ENCODE results near the gene OR2T10. TPM values are rescaled to one million over a fixed set of nuclear protein-coding genes. Genes with fewer than 3 reads are reported as not detected.
"Not testable (repeated sequence)": the region's sequence is repeated elsewhere in the genome, so short reads cannot be mapped to it uniquely, and the experiment has no call there.

OR2T10 gene, protein sequence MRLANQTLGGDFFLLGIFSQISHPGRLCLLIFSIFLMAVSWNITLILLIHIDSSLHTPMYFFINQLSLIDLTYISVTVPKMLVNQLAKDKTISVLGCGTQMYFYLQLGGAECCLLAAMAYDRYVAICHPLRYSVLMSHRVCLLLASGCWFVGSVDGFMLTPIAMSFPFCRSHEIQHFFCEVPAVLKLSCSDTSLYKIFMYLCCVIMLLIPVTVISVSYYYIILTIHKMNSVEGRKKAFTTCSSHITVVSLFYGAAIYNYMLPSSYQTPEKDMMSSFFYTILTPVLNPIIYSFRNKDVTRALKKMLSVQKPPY
- not detected for total RNA-seq

GRCh38 chr1:248597589-248597988, at the start of gene OR2T10:
OR2T10 (minus strand) TSS chr1:248597700; CDS start chr1:248593768, 3,932 bp downstream.
- peaks cover 4 to 5% of the 10 kb centered on the region in 2 donors for H3K9me3 Mint-ChIP-seq
- DNase-seq, result no peak
- H3K36me3 Mint-ChIP-seq (ENCODE audit: insufficient read depth in 2 of 2), result no peaks in the 10 kb centered on the region
- no peak for ATAC-seq (replicated peaks in 1 of 2)
- H3K4me1 Mint-ChIP-seq (ENCODE audit: low read depth), result peaks cover 8% of the 10 kb centered on the region
- H3K27ac Mint-ChIP-seq, result no peak within 1 kb of the TSS
- H3K27me3 Mint-ChIP-seq (ENCODE audit: low read depth), result no peaks in the 10 kb centered on the region
- H3K4me3 Mint-ChIP-seq, result no peak within 1 kb of the TSS

- H3K4me1 Mint-ChIP-seq (ENCODE audit: low read depth); H3K27ac Mint-ChIP-seq; H3K4me3 Mint-ChIP-seq; H3K36me3 Mint-ChIP-seq (ENCODE audit: insufficient read depth in 2 of 2); DNase-seq; H3K9me3 Mint-ChIP-seq; ATAC-seq (replicated peaks in 1 of 2); H3K27me3 Mint-ChIP-seq (ENCODE audit: low read depth): not testable (repeated sequence)
These were observed 47.7 kb upstream of the OR2T10 start, which contains the start of gene OR2T35 for GRCh38 chr1:248645178-248645577. OR2T35 (minus strand) TSS chr1:248645278; CDS start chr1:248639258, 6,020 bp downstream.

- H3K4me1 Mint-ChIP-seq (ENCODE audit: low read depth); H3K27me3 Mint-ChIP-seq (ENCODE audit: low read depth); H3K9me3 Mint-ChIP-seq; H3K27ac Mint-ChIP-seq; H3K4me3 Mint-ChIP-seq; DNase-seq; H3K36me3 Mint-ChIP-seq (ENCODE audit: insufficient read depth in 2 of 2): not testable (repeated sequence)
- peak in 1 of 2 donors; percentile 33 for ATAC-seq (replicated peaks in 1 of 2)
These were observed 45.6 kb upstream of the OR2T10 start for GRCh38 chr1:248642971-248643651.

- H3K27me3 Mint-ChIP-seq (ENCODE audit: low read depth); H3K4me3 Mint-ChIP-seq; H3K27ac Mint-ChIP-seq; H3K36me3 Mint-ChIP-seq (ENCODE audit: insufficient read depth in 2 of 2); H3K4me1 Mint-ChIP-seq (ENCODE audit: low read depth); H3K9me3 Mint-ChIP-seq; DNase-seq; ATAC-seq (replicated peaks in 1 of 2): not testable (repeated sequence)
These were observed 44.1 kb upstream of the OR2T10 start for GRCh38 chr1:248641583-248641982.

DNA sequence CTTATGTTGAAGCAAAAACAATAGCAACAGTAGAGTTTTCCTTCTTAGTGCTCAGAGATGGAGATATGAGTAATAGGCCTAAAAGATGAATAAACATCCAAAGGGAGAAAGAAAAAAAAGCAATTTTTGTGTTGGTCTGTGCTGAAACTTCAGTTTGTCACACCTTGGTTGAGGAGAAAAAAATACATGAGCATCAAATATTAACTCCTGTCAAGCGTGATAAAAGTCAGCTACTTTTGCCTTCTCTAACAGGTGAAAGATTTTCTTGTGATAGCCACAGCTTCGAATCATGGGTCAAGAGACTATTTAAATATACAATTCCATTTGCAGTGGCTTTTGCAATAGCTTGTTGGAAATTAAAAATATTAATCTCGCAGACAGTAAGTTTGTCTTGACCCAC, 43.4 kb upstream of the OR2T10 start:
- H3K4me3 Mint-ChIP-seq; H3K27me3 Mint-ChIP-seq (ENCODE audit: low read depth); ATAC-seq (replicated peaks in 1 of 2); H3K4me1 Mint-ChIP-seq (ENCODE audit: low read depth); H3K9me3 Mint-ChIP-seq; H3K27ac Mint-ChIP-seq; DNase-seq; H3K36me3 Mint-ChIP-seq (ENCODE audit: insufficient read depth in 2 of 2): not testable (repeated sequence)

DNA sequence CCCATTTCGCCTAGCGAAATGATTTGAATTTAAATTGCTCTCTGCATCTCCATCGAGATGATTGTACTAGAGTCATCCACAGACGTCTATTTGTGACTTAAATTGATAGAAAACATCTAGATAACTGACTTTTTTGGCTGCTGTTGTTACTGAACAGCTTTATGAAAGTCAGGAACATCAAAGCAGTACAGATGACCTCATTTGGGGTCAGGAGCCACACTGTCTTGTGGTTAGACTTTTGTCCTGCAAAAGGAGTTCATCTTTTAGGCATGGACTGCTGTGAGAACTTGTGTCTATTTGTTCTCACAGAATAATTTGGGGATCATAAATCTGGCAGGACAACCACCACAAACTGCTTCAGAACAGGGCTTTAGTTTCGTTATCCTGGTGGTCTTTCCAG, 42.2 kb upstream of the OR2T10 start:
- DNase-seq; H3K4me3 Mint-ChIP-seq; H3K9me3 Mint-ChIP-seq; H3K27ac Mint-ChIP-seq; H3K36me3 Mint-ChIP-seq (ENCODE audit: insufficient read depth in 2 of 2); H3K27me3 Mint-ChIP-seq (ENCODE audit: low read depth); H3K4me1 Mint-ChIP-seq (ENCODE audit: low read depth): not testable (repeated sequence)
- ATAC-seq (replicated peaks in 1 of 2), result peak; percentile 39 to 47

DNA sequence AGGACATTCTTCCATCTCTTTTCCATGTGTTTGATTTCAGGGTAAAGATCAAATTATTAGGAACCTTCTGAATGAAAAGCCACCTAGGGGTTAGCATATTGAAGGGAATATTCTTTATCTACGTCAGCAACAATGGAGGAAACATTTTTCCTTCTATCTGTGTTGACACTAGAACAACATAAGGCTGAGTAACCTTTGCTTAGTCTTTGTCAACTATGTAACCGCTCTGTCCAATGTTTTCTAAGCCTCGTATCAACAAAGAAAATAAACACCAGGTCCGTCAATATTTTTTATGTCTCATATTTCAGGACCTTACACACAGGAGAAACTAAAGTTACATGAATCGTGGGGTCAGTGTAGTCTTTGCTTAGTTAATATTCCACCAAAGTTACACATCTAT, 39.1 kb upstream of the OR2T10 start:
- not testable (repeated sequence) for H3K4me1 Mint-ChIP-seq (ENCODE audit: low read depth); H3K36me3 Mint-ChIP-seq (ENCODE audit: insufficient read depth in 2 of 2); ATAC-seq (replicated peaks in 1 of 2); H3K27me3 Mint-ChIP-seq (ENCODE audit: low read depth); H3K9me3 Mint-ChIP-seq; H3K27ac Mint-ChIP-seq; H3K4me3 Mint-ChIP-seq; DNase-seq

- not testable (repeated sequence) for H3K36me3 Mint-ChIP-seq (ENCODE audit: insufficient read depth in 2 of 2); ATAC-seq (replicated peaks in 1 of 2); H3K9me3 Mint-ChIP-seq; DNase-seq; H3K4me3 Mint-ChIP-seq; H3K27me3 Mint-ChIP-seq (ENCODE audit: low read depth); H3K4me1 Mint-ChIP-seq (ENCODE audit: low read depth); H3K27ac Mint-ChIP-seq
These were observed 37.5 kb upstream of the OR2T10 start, which contains the start of gene OR2T11 for GRCh38 chr1:248634991-248635390. OR2T11 (minus strand) TSS chr1:248635091; CDS start chr1:248627128, 7,963 bp downstream.

GRCh38 chr1:248631354-248632008, 34.0 kb upstream of the OR2T10 start:
- ATAC-seq (replicated peaks in 1 of 2), result peak in 1 of 2 donors; percentile 53
- DNase-seq, result no peak
- no peaks in the 10 kb centered on the region for H3K9me3 Mint-ChIP-seq
- no peaks in the 10 kb centered on the region for H3K4me1 Mint-ChIP-seq (ENCODE audit: low read depth)
- H3K4me3 Mint-ChIP-seq, result no peak overlapping the region
- H3K27me3 Mint-ChIP-seq (ENCODE audit: low read depth), result no peaks in the 10 kb centered on the region
- H3K36me3 Mint-ChIP-seq (ENCODE audit: insufficient read depth in 2 of 2), result no peaks in the 10 kb centered on the region
- no peak overlapping the region for H3K27ac Mint-ChIP-seq

DNA sequence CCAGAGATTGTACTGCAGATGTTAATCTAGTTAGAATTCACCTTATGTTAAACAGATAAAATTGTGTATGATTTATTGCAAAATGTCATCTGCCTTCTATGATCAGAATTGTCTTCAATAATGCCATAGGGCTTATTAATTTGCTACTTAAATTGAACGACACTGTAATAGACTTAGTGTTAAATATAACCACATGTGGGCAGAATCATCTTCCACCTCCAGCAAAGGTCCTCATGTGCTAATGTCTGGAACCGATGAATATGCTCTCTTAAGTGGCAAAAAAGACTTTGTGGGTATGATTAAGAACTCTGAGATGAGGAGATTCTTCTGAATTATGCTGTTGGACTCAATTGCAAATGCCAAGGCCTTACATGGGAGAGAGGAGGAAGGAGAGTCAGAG, 33.1 kb upstream of the OR2T10 start:
- no peaks in the 10 kb centered on the region for H3K9me3 Mint-ChIP-seq
- ATAC-seq (replicated peaks in 1 of 2) (no peak), DNase-seq (no peak)

GRCh38 chr1:248627971-248628844, 30.7 kb upstream of the OR2T10 start:
- Mint-ChIP-seq H3K4me3 (no peak overlapping the region), H3K4me1 (ENCODE audit: low read depth) (no peaks in the 10 kb centered on the region), H3K27me3 (ENCODE audit: low read depth) (no peaks in the 10 kb centered on the region), H3K36me3 (ENCODE audit: insufficient read depth in 2 of 2) (no peaks in the 10 kb centered on the region), H3K27ac (no peak overlapping the region), H3K9me3 (no peaks in the 10 kb centered on the region)
- ATAC-seq (replicated peaks in 1 of 2) (no peak), DNase-seq (no peak)

More for the DNA sequence above, 33.1 kb upstream of the OR2T10 start:
- no peaks in the 10 kb centered on the region for H3K27me3 Mint-ChIP-seq (ENCODE audit: low read depth)
- no peaks in the 10 kb centered on the region for H3K4me1 Mint-ChIP-seq (ENCODE audit: low read depth)
- no peaks in the 10 kb centered on the region for H3K36me3 Mint-ChIP-seq (ENCODE audit: insufficient read depth in 2 of 2)
- H3K4me3 Mint-ChIP-seq, result no peak overlapping the region
- no peak overlapping the region for H3K27ac Mint-ChIP-seq

GRCh38 chr1:248625971-248626370, 28.5 kb upstream of the OR2T10 start:
- Mint-ChIP-seq H3K27ac (no peak overlapping the region), H3K27me3 (ENCODE audit: low read depth) (no peaks in the 10 kb centered on the region), H3K36me3 (ENCODE audit: insufficient read depth in 2 of 2) (no peaks in the 10 kb centered on the region), H3K4me1 (ENCODE audit: low read depth) (no peaks in the 10 kb centered on the region), H3K9me3 (no peaks in the 10 kb centered on the region), H3K4me3 (no peak overlapping the region)
- ATAC-seq (replicated peaks in 1 of 2) (no peak), DNase-seq (no peak)
